Tibial artery (tissue), 4 donors: ENCODE measurements around the gene PLPP2.

Experiments used
- DNase-seq, 2 donors: peaks; one replicate each; pipeline ENCODE4 v3.0.0-alpha.2; 2019
- H3K27ac ChIP-seq, 2 donors: fragments of 200-600 bp; sonication (generic) in 1 of 2; 1 replicate in 1 of 2; 2 replicates in 1 of 2; pipeline ENCODE4 v1.5.1; 2018 to 2019; ENCODE audit warnings: mild to moderate bottlenecking in 1 of 2
- H3K27me3 ChIP-seq, 2 donors: fragments of 200-600 bp; sonication (generic) in 1 of 2; one replicate each; pipeline versions ENCODE4 v1.5.1 to v1.6.0; 2016 to 2019
- H3K36me3 ChIP-seq, 3 donors: fragments of 200-600 bp; sonication (generic) in 2 of 3; one replicate each; pipeline ENCODE4 v1.5.1; 2016 to 2019; ENCODE audit warnings: mild to moderate bottlenecking in 2 of 3
- H3K4me1 ChIP-seq, 4 donors: fragments of 200-600 bp; sonication (generic) in 2 of 4; 1 replicate in 3 of 4; 2 replicates in 1 of 4; pipeline ENCODE4 v1.5.1; 2016 to 2019
- H3K4me3 ChIP-seq, 2 donors: fragments of 200-600 bp; sonication (generic) in 1 of 2; 1 replicate in 1 of 2; 2 replicates in 1 of 2; pipeline ENCODE4 v1.5.1; 2018 to 2019; ENCODE audit warnings: mild to moderate bottlenecking in 2 of 2
- H3K9me3 ChIP-seq, 3 donors: fragments of 200-600 bp; sonication (generic) in 1 of 3; one replicate each; pipeline ENCODE4 v1.5.1; 2016 to 2019
- intact Hi-C: fragments of 100-400 bp; cut with DNase I; formaldehyde crosslinking; loops from one replicate; pipeline ENCODE4 v1.15.0; 2023; ENCODE audit warnings: low total_unique reads
- TF ChIP-seq, protein P1 (sequence below), 2 experiments: fragments of 200-600 bp in 1 of 2; fragments of 450-650 bp in 1 of 2; IDR thresholded peaks; one replicate each; pipeline ENCODE4 v1.5.1; 2017 to 2019; ENCODE audit warnings: antibody characterized with exemption in 2 of 2, mild to moderate bottlenecking in 1 of 2, moderate library complexity in 1 of 2

The PLPP2 gene

DNA sequence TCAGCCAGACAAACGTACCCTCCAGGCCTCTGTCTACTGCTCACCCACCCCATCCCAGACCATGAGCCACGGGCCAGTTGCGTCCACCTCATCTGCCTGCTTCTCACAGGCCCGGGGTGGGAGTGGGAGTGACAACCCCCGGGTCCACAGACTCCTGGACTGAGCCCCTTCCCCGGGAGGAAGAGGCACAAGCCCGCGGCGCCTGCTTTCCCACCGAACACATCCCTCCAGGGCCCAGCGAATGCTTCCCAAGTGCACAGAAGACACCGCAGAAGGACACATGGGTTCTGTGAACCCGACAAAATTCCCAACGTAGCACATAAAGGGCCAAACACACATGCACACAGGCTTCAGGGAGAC is 18.0 kb upstream of the PLPP2 start:
- Histone ChIP-seq H3K4me3 (no peak overlapping the region), H3K36me3 (peaks cover 42 to 89% (median 75%) of the 10 kb centered on the region in 3 donors), H3K27ac (no peak overlapping the region), H3K27me3 (no peaks in the 10 kb centered on the region), H3K9me3 (no peaks in the 10 kb centered on the region), H3K4me1 (no peaks in the 10 kb centered on the region)
- intact Hi-C loops = no loop called here
- TF ChIP-seq, protein P1, sequence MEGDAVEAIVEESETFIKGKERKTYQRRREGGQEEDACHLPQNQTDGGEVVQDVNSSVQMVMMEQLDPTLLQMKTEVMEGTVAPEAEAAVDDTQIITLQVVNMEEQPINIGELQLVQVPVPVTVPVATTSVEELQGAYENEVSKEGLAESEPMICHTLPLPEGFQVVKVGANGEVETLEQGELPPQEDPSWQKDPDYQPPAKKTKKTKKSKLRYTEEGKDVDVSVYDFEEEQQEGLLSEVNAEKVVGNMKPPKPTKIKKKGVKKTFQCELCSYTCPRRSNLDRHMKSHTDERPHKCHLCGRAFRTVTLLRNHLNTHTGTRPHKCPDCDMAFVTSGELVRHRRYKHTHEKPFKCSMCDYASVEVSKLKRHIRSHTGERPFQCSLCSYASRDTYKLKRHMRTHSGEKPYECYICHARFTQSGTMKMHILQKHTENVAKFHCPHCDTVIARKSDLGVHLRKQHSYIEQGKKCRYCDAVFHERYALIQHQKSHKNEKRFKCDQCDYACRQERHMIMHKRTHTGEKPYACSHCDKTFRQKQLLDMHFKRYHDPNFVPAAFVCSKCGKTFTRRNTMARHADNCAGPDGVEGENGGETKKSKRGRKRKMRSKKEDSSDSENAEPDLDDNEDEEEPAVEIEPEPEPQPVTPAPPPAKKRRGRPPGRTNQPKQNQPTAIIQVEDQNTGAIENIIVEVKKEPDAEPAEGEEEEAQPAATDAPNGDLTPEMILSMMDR (IDR thresholded peaks at IDR 0.05) = no peak
- no peak for DNase-seq

DNA sequence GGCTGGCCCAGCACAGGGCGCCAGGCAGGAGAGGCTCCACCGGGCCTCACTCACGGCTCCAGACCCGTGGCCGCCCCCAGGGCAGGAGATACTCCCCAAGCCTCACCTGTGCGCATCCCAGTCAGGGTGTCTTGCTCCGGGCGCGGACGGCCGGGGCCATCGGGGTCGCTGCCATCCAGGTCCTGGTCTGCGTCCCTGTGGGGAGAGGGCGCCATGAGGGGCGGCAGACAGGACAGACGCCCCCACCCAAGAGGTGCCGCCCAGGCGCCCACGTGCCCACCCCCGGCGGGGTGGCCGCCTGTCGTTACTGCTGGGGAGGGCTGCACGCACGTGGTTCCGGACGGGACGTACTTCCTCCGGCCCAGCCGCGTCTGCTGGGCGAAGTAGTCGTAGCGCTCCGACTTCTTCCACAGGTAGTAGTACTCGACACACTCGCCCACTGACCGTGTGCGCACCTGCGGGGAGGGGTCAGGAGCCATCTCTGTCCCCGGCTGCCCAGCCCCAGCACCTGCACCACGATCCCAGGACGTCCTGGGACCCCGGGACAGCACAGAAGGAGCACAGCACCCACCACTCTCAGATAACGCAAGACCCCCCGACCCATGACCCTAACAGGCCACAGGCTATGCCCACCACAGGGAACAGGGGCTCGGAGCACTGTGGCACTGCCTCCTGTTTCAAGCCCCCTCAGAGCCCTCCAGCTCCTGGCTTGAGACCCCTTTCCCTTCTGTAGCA is 17.4 kb upstream of the PLPP2 start:
- TF ChIP-seq, protein P1 (IDR thresholded peaks at IDR 0.05) = no peak
- Histone ChIP-seq H3K4me1 (no peaks in the 10 kb centered on the region), H3K27ac (no peak overlapping the region), H3K9me3 (no peaks in the 10 kb centered on the region), H3K27me3 (no peaks in the 10 kb centered on the region), H3K4me3 (no peak overlapping the region), H3K36me3 (peaks cover 42 to 83% (median 70%) of the 10 kb centered on the region in 3 donors)
- intact Hi-C loops = no loop called here
- DNase-seq = no peak

DNA sequence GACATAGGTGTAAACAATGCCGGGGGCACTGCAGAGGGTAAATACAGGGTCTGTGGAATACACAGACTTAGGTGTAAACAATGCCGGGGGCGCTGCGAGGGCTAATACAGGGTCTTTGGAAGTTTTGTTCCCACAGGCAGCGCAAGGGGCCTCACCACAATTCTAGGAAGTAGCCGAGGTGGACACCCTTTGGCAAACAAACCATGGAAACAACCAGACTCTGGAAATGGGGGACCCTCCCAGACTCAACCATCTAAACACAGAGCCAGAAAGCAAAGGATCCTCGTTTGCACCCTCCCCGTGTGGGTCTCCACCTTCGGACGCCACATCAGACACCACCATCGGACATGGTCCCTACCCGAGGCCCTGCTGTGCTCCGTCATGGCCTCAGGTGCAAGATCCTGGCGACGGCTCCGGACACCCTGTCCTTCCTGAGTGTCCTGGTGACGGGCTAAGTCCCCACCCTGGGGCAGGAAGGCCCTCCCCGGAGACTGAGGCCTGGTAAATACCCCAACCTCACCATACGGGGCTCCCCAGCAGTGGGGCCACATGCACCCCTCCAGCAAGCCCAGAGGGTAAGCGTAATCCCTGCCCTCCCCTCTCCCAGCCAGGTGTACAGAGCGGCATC is 16.7 kb upstream of the PLPP2 start:
- H3K27ac ChIP-seq = no peak overlapping the region
- no peaks in the 10 kb centered on the region for H3K9me3 ChIP-seq
- H3K36me3 ChIP-seq = peaks cover 42 to 76% (median 63%) of the 10 kb centered on the region in 3 donors
- H3K4me1 ChIP-seq = no peaks in the 10 kb centered on the region
- no peak overlapping the region for H3K4me3 ChIP-seq
- TF ChIP-seq, protein P1 (IDR thresholded peaks at IDR 0.05) = no peak
- H3K27me3 ChIP-seq = no peaks in the 10 kb centered on the region
- no peak for DNase-seq
- intact Hi-C loops = no loop called here

DNA sequence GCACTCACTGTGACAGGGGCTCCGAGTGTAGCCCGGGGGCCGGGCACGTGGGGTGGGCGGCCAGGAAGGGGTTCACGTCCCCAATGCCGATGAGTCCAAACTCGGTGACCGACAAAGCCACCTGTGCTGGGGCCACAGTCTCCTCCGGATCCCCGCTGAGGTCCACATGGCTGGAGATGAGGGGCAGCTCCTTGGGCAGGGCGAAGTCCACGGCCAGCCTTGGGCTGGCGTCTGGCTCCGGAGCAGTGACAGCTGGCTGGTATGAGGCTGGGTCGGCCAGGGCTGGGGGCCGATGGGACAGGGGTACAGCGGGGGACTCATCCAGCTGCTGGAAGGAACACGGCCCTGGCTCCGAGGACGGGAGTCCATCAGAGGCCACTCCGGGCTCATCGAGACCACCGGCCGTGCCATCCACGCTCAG is 15.9 kb upstream of the PLPP2 start:
- DNase-seq = no peak

DNA sequence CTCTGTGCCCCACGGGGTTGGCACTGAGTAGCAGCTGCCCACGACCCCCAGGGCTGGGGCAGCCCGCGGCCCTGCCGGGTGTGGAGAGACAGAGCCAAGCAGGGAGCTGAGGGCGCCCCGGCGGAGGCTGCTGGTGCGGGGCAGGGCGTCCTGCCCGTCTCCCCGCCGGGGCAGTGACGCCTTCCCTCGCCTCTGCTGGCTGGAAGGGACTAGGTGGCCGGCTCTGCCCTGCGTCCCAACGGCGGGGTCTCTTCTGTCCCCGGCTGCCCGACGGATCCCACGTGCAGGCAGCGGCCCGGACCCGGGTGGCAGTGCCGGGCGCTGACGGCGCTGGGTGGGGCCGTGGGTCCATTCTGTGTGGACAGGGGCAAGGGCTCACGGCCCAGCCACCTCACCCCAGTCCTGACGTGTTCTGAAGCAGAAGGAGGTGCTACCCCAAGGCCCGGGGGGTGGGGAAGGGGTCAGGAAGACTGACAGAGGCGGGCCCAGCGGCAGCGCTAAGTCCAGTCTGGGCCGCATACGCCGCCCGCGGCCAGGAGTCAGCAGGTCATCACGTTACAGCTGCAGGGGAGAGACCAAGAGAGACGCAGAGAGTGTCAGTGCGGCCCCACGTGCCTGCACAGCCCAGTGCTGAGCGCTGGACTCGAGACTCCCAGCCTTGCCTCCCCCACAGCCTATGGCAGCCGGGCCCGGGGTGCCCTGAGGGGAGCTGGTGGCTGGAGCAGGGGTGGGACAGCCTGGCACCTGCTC is 15.1 kb upstream of the PLPP2 start:
- Histone ChIP-seq H3K27ac (no peak overlapping the region), H3K36me3 (peaks cover 34 to 65% (median 59%) of the 10 kb centered on the region in 3 donors), H3K4me1 (no peaks in the 10 kb centered on the region), H3K27me3 (no peaks in the 10 kb centered on the region), H3K9me3 (no peaks in the 10 kb centered on the region), H3K4me3 (no peak overlapping the region)
- no peak for DNase-seq
- intact Hi-C loops = no loop called here
- TF ChIP-seq, protein P1 (IDR thresholded peaks at IDR 0.05) = no peak

More for the DNA sequence above, 15.9 kb upstream of the PLPP2 start:
- Histone ChIP-seq H3K27ac (no peak overlapping the region), H3K4me1 (no peaks in the 10 kb centered on the region), H3K4me3 (no peak overlapping the region), H3K36me3 (peaks cover 42 to 73% (median 62%) of the 10 kb centered on the region in 3 donors), H3K27me3 (no peaks in the 10 kb centered on the region), H3K9me3 (no peaks in the 10 kb centered on the region)
- TF ChIP-seq, protein P1 (IDR thresholded peaks at IDR 0.05) = no peak
- intact Hi-C loops = no loop called here
